GM19240 (cell line): Measurements from ENCODE around the gene XYLT1.
"Not testable (repeated sequence)": the region's sequence is repeated elsewhere in the genome, so short reads cannot be mapped to it uniquely, and the experiment has no call there.

Experiments used
- DNase-seq: peaks from one replicate; pipeline ENCODE4 v3.0.0; 2011; ENCODE audit warnings: low spot score; ENCODE audit not compliant: insufficient read length

XYLT1 gene

GRCh38 chr16:17488506-17488905 is 17.7 kb upstream of the XYLT1 start:
- DNase-seq = no peak

DNA sequence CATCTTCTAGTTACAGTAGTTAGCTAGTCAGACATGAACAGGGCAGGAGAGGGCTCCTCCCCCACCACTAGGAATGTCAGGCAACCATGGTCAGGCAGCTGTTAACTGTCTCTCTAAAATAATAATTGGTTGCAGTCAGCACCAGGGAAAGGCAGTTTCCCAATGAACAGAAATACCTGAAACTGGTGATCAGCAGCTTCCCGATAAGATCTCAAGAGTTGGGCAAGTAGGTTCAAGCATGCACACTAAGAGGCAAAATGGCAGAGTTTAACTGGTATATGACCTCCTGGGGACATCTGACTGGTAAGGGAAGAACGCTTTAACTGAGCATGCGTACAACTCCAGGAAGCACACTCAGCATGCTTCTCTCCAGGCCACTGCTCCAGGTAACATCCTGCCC is 12.6 kb upstream of the XYLT1 start:
- DNase-seq = no peak

DNA sequence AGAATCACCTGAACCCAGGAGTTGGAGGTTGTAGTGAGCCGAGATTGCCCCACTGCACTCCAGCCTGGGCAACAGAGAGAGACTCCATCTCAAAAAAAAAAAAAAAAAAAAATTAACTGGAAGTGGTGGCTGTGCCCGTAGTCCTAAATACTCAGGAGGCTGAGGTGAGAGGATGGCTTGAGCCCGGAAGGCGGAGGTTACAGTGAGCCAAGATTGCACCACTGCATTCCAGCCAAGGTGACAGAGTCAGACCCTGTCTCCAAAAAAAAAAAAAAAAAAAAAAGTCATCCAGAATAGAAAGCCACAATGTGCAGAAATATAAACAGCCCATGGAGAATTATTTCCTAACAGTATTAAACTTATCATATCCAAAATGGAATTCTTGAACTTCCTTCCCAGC is 11.6 kb upstream of the XYLT1 start:
- DNase-seq = not testable (repeated sequence)

- no peak for DNase-seq
These were observed 11.0 kb upstream of the XYLT1 start for GRCh38 chr16:17481736-17482135.

GRCh38 chr16:17477260-17477545 is 6.4 kb upstream of the XYLT1 start:
- not testable (repeated sequence) for DNase-seq

- DNase-seq = no peak
These were observed 5.9 kb upstream of the XYLT1 start for GRCh38 chr16:17476414-17477259.

DNA sequence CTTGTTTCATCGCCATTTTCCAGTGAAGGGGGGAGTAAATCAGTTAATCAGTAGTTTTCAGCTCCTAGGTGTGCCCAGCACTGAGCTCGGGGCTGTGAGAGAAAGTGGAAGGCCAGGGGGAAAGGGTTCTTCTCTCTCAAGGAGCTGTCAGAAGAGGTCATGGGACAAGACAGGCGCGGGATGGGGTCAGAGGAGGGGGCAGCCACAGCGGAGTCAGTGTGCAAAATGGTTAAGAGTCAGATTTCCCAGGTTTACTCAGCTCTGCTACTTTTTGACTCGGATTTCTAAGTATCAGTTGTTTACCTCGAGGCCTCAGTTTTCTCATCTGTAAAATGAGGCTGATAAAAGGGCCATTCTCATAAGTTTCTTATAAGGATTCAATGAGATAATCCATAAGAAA is 4.3 kb upstream of the XYLT1 start:
- DNase-seq = no peak

- no peak for DNase-seq
These were observed 3.8 kb upstream of the XYLT1 start for GRCh38 chr16:17474572-17474971.

DNA sequence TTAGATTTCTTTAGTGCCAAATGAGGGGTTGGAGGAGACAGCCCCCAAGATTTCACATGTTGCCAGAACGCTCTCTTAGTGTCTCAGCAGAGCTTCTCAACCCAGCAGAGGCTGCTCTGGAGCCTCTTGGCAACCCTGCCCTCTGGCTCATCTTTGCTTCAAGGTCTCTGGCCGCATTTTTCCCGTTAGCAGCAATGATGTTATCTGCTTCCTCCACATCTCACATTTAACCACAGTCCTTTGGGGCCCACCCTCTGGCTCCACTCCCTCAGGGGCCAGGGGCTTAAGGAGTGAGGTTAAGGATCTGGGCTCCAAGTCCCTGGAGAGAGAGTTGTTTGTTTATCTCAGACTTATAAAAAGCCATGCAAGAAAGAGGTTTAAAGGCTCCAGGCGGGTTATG is 3.3 kb upstream of the XYLT1 start:
- DNase-seq = no peak

- no peak for DNase-seq
These were observed 1.1 kb upstream of the XYLT1 start for GRCh38 chr16:17471719-17472461.

DNA sequence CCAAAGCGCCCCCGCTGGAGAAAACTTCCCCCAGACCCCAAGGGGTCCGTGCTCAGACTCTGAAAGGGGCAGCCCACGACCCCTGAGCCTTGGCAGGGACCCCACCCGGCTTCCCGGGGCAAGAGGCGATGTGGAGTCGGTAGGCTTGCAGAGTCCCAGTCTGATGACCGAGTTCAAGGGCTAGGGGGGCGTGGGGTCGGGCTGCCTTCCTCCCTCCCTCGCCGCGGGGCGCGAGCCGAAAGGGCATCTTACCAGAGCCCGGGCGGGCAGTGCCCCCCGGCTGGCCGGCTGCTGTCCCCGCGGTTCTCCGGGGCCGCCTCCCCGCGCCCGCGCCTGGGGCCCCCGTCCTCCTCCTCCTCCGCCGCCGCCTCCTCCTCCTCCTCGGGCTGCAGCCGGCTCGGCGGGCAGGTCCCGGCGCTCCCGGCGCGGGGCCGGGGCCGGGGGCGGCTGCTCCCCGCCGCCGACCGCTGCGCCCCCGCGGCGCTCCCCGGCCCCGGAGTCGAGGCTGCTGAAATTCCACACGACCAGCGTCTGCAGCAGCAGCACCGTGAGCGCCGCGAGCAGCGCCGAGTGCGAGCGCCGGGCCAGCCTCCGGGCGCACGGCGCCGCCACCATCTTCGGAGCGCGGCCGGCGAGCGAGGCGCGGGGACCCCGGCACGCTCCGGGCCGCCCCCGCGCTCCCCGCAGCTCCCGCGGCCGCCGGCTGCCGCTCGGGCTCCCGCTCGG is 415 bp downstream of the XYLT1 start:
- DNase-seq = no peak

DNA sequence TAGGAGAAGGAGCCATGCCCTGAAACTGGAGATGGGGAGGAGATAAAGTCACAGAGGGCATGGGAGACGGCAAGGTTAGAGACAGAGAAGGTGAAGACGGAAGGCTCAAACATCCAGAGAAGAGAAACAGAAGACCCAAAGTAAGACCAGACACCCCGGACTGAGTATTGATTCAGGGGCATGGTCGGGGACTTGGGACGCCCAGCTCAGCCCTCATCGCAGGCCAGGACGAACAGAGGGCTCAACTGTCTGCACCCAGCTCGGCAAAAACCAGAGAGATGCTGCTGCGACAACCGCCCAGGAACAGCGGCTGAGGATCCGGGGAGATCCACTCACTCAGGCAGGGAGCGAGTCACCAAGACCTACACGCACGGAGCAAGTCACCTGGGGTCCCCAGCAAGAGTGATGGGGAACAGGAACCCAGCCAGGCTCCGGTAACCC is 999 bp downstream of the XYLT1 start:
- no peak for DNase-seq

GRCh38 chr16:17469011-17469740 is 1.6 kb downstream of the XYLT1 start:
- no peak for DNase-seq

- no peak for DNase-seq
These were observed 2.1 kb downstream of the XYLT1 start for GRCh38 chr16:17468611-17469010.

DNA sequence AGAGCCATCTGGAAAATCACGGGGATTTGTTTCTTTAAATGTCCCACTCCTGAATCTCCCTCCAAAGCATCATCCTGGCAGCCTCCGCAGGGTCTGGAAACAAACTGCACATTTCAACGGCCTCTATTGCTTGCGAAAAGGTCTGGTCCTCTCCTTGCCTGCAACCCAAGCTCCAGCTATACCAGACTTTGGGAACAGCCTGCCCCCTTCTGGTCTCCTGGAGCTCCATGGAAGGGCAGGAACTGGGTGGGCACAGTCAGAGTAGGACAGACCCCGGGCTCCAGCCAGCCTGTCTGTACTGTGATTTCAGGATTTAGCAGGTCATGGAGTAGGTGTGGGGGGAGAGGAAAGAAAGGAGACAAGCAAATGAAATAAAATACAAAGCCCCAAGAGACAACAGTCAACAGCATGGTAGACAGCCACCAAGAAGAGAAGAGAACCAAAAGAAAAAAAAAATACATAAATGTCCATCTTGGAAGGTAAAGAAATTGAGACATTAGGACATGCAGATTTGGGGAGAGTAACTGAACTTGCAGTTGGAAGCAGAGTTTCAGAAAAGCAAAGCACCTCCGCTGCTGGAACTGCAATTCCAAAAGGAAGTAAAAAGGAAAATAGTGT is 2.7 kb downstream of the XYLT1 start:
- DNase-seq = no peak

GRCh38 chr16:17466876-17467275 is 3.9 kb downstream of the XYLT1 start:
- no peak for DNase-seq

DNA sequence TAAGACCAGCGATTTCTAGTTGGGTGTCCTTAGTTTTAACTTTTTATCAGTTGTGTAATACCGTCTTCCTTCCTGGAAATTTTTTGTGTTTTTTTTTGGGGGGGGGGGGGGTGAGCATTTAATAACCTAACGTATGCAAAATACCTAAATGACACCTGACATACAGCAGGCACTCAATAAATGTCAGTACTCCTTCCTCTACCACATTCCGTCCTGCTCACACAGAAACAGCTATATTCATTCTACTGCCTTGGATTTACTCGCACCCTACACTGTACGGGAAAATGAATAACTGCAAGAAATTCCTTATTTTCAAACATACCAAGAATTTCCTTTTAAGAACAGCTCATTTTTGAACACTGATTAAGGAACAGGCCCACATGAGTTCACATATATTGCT is 5.3 kb downstream of the XYLT1 start:
- DNase-seq = no peak

DNA sequence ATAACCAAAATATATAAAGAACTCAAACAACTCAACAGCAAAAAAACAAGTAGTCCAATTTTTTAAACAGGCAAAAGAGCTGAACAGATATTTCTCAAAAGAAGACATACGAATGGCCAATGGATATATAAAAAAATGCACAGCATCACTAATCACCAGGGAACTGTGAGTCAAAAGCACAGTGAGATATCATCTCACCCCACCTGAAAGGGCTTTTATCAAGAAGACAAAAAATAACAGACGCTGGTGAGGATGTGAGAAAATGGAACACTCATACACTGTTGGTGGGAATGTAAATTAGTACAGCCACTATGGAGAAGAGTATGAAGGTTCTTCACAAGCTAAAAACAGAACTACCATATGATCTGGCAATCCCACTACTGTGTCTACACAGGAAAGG is 7.4 kb downstream of the XYLT1 start:
- DNase-seq = no peak

DNA sequence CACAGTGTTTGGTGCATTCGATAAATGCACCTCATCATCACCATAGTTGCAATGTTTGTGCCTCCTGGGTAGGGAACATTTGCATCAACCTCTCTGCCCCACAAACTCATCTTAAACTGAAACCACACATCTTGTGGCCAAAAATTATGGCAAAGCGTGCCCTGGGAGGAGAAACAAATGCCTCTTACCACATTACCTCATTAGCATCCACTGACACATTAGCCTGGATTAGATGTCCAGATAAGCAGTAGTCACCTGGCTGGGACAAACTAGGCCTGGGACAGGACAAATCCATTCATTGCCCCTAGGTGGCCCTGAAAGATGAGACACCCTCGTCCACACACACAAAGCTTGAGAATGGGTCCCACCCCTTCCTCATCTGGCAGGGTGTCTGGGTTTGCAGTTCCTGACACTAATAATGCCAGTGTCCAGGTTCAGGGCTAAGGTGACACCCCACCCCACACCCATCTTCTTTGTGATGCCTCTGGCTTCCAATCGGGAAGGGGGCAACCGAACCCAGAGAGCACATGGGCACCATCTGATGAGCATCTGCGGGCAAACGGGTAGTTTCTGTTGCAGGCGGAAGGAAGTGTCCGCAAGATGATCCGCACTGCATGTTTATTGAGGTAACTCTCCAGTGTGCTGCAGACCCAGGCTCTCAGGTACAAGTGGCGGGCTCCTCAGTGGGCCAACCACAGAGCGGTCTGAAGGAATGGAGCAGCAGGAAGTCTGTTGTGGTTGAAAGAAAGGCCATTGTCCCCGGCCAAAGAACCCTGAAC is 8.6 kb downstream of the XYLT1 start:
- DNase-seq = no peak

GRCh38 chr16:17460890-17461289 is 9.9 kb downstream of the XYLT1 start:
- DNase-seq = no peak
